Measurements from ENCODE around the gene SNX18.
A peak's percentile ranks its signal among the peaks of the same experiment; 100 is the strongest.

The SNX18 gene

GRCh38 chr5:54541823-54542783 lies 24.5 kb downstream of the SNX18 start:
- DNase-seq (ENCODE audit: low read depth): no peak

- no peak for DNase-seq (ENCODE audit: low read depth)
Observed at GRCh38 chr5:54544044-54544443, 26.5 kb downstream of the SNX18 start.

- no peak for DNase-seq (ENCODE audit: low read depth)
Observed at GRCh38 chr5:54545796-54546195, 28.2 kb downstream of the SNX18 start.

GRCh38 chr5:54547711-54548250 lies 30.2 kb downstream of the SNX18 start:
- DNase-seq (ENCODE audit: low read depth): peak; percentile 9

GRCh38 chr5:54548565-54548964 lies 31.0 kb downstream of the SNX18 start:
- no peak for DNase-seq (ENCODE audit: low read depth)

GRCh38 chr5:54551292-54551691 lies 33.7 kb downstream of the SNX18 start:
- DNase-seq (ENCODE audit: low read depth): no peak

GRCh38 chr5:54551926-54552325 lies 34.4 kb downstream of the SNX18 start:
- no peak for DNase-seq (ENCODE audit: low read depth)

GRCh38 chr5:54552446-54552845 lies 34.9 kb downstream of the SNX18 start:
- no peak for DNase-seq (ENCODE audit: low read depth)

- no peak for DNase-seq (ENCODE audit: low read depth)
Observed at GRCh38 chr5:54553659-54554207, 36.2 kb downstream of the SNX18 start.

- no peak for DNase-seq (ENCODE audit: low read depth)
Observed at GRCh38 chr5:54556141-54556540, 38.6 kb downstream of the SNX18 start.

GRCh38 chr5:54558362-54558761 lies 40.8 kb downstream of the SNX18 start:
- peak; percentile 17 for DNase-seq (ENCODE audit: low read depth)

- DNase-seq (ENCODE audit: low read depth): no peak
Observed at GRCh38 chr5:54561651-54562050, 44.1 kb downstream of the SNX18 start.

GRCh38 chr5:54563083-54563761 lies 45.7 kb downstream of the SNX18 start:
- peak; percentile 28 for DNase-seq (ENCODE audit: low read depth)

GRCh38 chr5:54567996-54568395 lies 50.4 kb downstream of the SNX18 start:
- DNase-seq (ENCODE audit: low read depth): no peak

GRCh38 chr5:54570916-54571315 lies 53.4 kb downstream of the SNX18 start:
- no peak for DNase-seq (ENCODE audit: low read depth)

GRCh38 chr5:54571462-54571861 lies 53.9 kb downstream of the SNX18 start:
- DNase-seq (ENCODE audit: low read depth): no peak

GRCh38 chr5:54573812-54574489 lies 56.4 kb downstream of the SNX18 start:
- DNase-seq (ENCODE audit: low read depth): no peak

- no peak for DNase-seq (ENCODE audit: low read depth)
Observed at GRCh38 chr5:54577528-54577927, 60.0 kb downstream of the SNX18 start.

- no peak for DNase-seq (ENCODE audit: low read depth)
Observed at GRCh38 chr5:54577937-54578653, 60.5 kb downstream of the SNX18 start.

- DNase-seq (ENCODE audit: low read depth): no peak
Observed at GRCh38 chr5:54579591-54580295, 62.2 kb downstream of the SNX18 start.
